Caco-2 (cell line): Measurements from ENCODE around the gene EPX. TPM values are rescaled to one million over a fixed set of nuclear protein-coding genes. Genes with fewer than 3 reads are reported as not detected.

ENCODE experiments used
- BruUV-seq: library from RNA; stranded (reverse); fragments of 400-500 nt; replicated peaks from 2 replicates; lab custom pipeline; 2021; lab: Mats Ljungman, UMichigan
- CTCF ChIA-PET: fragments of 300-600 bp; sonication (Branson Sonifier 250); formaldehyde crosslinking; loops from one replicate; lab custom pipeline; 2022; ENCODE audit warnings: antibody characterized with exemption; lab: Charles Lee
- POLR2A ChIA-PET: fragments of 300-600 bp; sonication (Branson Sonifier 250); formaldehyde crosslinking; loops from one replicate; lab custom pipeline; 2022; ENCODE audit warnings: antibody characterized with exemption; lab: Charles Lee
- DNase-seq, 2 experiments: peaks; one replicate each; pipeline versions ENCODE4 v3.0.0 to v3.0.0-alpha.2; 2020 to 2022
- H3K27me3 ChIP-seq: replicated peaks from 2 replicates; pipeline ENCODE4 v1.6.0; 2011; ENCODE audit warnings: low read length; ENCODE audit not compliant: control insufficient read depth, insufficient read depth
- H3K36me3 ChIP-seq: 2 replicates; pipeline ENCODE4 v1.5.1; 2011; ENCODE audit warnings: low read length; ENCODE audit not compliant: control insufficient read depth, insufficient read depth
- H3K4me1 ChIP-seq: fragments of 250-450 bp; sonication (Bioruptor Pico); 2 replicates; pipeline ENCODE4 v1.5.1; 2020; ENCODE audit warnings: mild to moderate bottlenecking
- H3K4me3 ChIP-seq: 2 replicates; pipeline ENCODE4 v1.5.1; 2011; ENCODE audit warnings: low read depth, mild to moderate bottlenecking, control low read depth, low read length
- H3K9me3 ChIP-seq: fragments of 250-450 bp; sonication (Bioruptor Pico); 2 replicates; pipeline ENCODE4 v1.5.1; 2020; ENCODE audit warnings: mild to moderate bottlenecking, moderate library complexity
- H3K27ac Mint-ChIP-seq: one replicate; pipeline ENCODE4 v1.8.0; 2022; ENCODE audit warnings: mixed read lengths; ENCODE audit not compliant: unreplicated experiment
- H3K27me3 Mint-ChIP-seq: one replicate; pipeline ENCODE4 v1.8.0; 2022; ENCODE audit warnings: mixed read lengths; ENCODE audit not compliant: insufficient read depth, unreplicated experiment
- H3K36me3 Mint-ChIP-seq: one replicate; pipeline ENCODE4 v1.8.0; 2022; ENCODE audit warnings: mild to moderate bottlenecking, mixed read lengths; ENCODE audit not compliant: insufficient read depth, unreplicated experiment
- H3K4me1 Mint-ChIP-seq: one replicate; pipeline ENCODE4 v1.8.0; 2022; ENCODE audit warnings: low read depth, mixed read lengths; ENCODE audit not compliant: unreplicated experiment
- H3K4me3 Mint-ChIP-seq: one replicate; pipeline ENCODE4 v1.8.0; 2022; ENCODE audit warnings: mild to moderate bottlenecking, moderate library complexity, mixed read lengths; ENCODE audit not compliant: unreplicated experiment
- H3K9me3 Mint-ChIP-seq: one replicate; pipeline ENCODE4 v1.8.0; 2022; ENCODE audit warnings: mixed read lengths; ENCODE audit not compliant: unreplicated experiment
- CTCF ChIP-seq, 2 experiments: fragments of 200-600 bp in 1 of 2; IDR thresholded peaks; 1 replicate in 1 of 2; 2 replicates in 1 of 2; pipeline versions ENCODE4 v1.5.1 to v1.8.0; 2011 to 2022; ENCODE audit warnings: antibody characterized with exemption in 1 of 2, control low read depth in 1 of 2, inconsistent platforms in 1 of 2, low read depth in 1 of 2, low read length in 1 of 2, mild to moderate bottlenecking in 1 of 2, moderate library complexity in 1 of 2; ENCODE audit not compliant: insufficient read depth in 1 of 2, severe bottlenecking in 1 of 2, unreplicated experiment in 1 of 2
- intact Hi-C: fragments of 100-400 bp; cut with micrococcal nuclease; formaldehyde crosslinking; loops from one replicate; pipeline ENCODE4 v1.10.0; 2022; ENCODE audit not compliant: unreplicated experiment
- total RNA-seq: library from RNA; stranded (reverse); gene quantifications from 2 replicates; pipeline ENCODE4 v1.2.3, GENCODE V29; 2022

EPX gene
- total RNA-seq, 1 experiment from 2014 or later, result not detected

- Mint-ChIP-seq H3K27me3 (peaks cover 6% of the 10 kb centered on the region), H3K9me3 (no peaks in the 10 kb centered on the region), H3K4me3 (no peak overlapping the region), H3K27ac (no peak overlapping the region), H3K4me1 (peaks cover 8% of the 10 kb centered on the region), H3K36me3 (no peaks in the 10 kb centered on the region)
- TF ChIP-seq CTCF (IDR thresholded peaks at IDR 0.05; ENCODE audit: insufficient read depth in 1 of 2, low read depth in 1 of 2, low read length in 1 of 2, severe bottlenecking in 1 of 2, unreplicated experiment in 1 of 2), result no peak
- peaks cover 8% of the 10 kb centered on the region for H3K4me1 ChIP-seq
- no peak overlapping the region for H3K4me3 ChIP-seq
- intact Hi-C loops, result no loop called here
- no peaks in the 10 kb centered on the region for H3K27me3 ChIP-seq
- BruUV-seq, result no TSS peak
- CTCF ChIA-PET, result no interaction called here
- DNase-seq, result no peak
- H3K36me3 ChIP-seq, result no peaks in the 10 kb centered on the region
- POLR2A ChIA-PET, result no interaction called here
- no peaks in the 10 kb centered on the region for H3K9me3 ChIP-seq
Measured at GRCh38 chr17:58186591-58186990, 5.9 kb upstream of the EPX start.

DNA sequence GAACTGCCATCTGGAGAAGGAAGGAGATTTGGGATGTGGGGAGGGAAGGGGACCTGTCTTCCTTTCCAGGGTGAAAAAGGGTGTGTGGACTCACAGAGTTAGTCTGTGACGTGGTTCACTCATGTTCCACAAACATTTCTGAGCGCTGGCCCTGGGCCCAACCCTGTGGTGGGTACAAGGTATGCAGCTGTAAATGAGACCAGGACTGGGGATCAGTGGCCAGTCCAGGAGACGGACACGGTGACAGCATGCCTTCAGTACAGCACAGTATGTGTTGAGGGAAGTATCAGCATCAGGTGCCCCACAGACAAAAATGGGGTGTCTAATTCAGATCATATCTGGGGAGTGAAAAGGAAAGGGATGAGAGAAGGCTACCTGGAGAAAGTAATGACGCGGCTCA is 5.5 kb upstream of the EPX start:
- Mint-ChIP-seq H3K27ac (no peak overlapping the region), H3K27me3 (peaks cover 6% of the 10 kb centered on the region), H3K9me3 (no peaks in the 10 kb centered on the region), H3K36me3 (no peaks in the 10 kb centered on the region), H3K4me1 (peaks cover 8% of the 10 kb centered on the region), H3K4me3 (no peak overlapping the region)
- Histone ChIP-seq H3K4me3 (no peak overlapping the region), H3K27me3 (no peaks in the 10 kb centered on the region), H3K36me3 (no peaks in the 10 kb centered on the region), H3K9me3 (no peaks in the 10 kb centered on the region), H3K4me1 (peaks cover 8% of the 10 kb centered on the region)
- BruUV-seq, result no TSS peak
- no peak for TF ChIP-seq CTCF (IDR thresholded peaks at IDR 0.05; ENCODE audit: insufficient read depth in 1 of 2, low read depth in 1 of 2, low read length in 1 of 2, severe bottlenecking in 1 of 2, unreplicated experiment in 1 of 2)
- intact Hi-C loops, result no loop called here
- DNase-seq, result no peak
- CTCF ChIA-PET, result no interaction called here
- POLR2A ChIA-PET, result no interaction called here

- DNase-seq, result no peak
- intact Hi-C loops, result no loop called here
- Mint-ChIP-seq H3K27me3 (peaks cover 6% of the 10 kb centered on the region), H3K36me3 (no peaks in the 10 kb centered on the region), H3K27ac (no peak overlapping the region), H3K4me3 (no peak overlapping the region), H3K9me3 (no peaks in the 10 kb centered on the region), H3K4me1 (peaks cover 8% of the 10 kb centered on the region)
- no peaks in the 10 kb centered on the region for H3K36me3 ChIP-seq
- no peak for TF ChIP-seq CTCF (IDR thresholded peaks at IDR 0.05; ENCODE audit: insufficient read depth in 1 of 2, low read depth in 1 of 2, low read length in 1 of 2, severe bottlenecking in 1 of 2, unreplicated experiment in 1 of 2)
- POLR2A ChIA-PET, result no interaction called here
- H3K4me3 ChIP-seq, result no peak overlapping the region
- H3K4me1 ChIP-seq, result peaks cover 8% of the 10 kb centered on the region
- no TSS peak for BruUV-seq
- CTCF ChIA-PET, result no interaction called here
- no peaks in the 10 kb centered on the region for H3K27me3 ChIP-seq
- H3K9me3 ChIP-seq, result no peaks in the 10 kb centered on the region
Measured at GRCh38 chr17:58187675-58188074, 4.9 kb upstream of the EPX start.
